Measurements from ENCODE around the gene DOK3.

The DOK3 gene

GRCh38 chr5:177529247-177530203 lies 19.9 kb upstream of the DOK3 start:
- TF ChIP-seq, protein P1, sequence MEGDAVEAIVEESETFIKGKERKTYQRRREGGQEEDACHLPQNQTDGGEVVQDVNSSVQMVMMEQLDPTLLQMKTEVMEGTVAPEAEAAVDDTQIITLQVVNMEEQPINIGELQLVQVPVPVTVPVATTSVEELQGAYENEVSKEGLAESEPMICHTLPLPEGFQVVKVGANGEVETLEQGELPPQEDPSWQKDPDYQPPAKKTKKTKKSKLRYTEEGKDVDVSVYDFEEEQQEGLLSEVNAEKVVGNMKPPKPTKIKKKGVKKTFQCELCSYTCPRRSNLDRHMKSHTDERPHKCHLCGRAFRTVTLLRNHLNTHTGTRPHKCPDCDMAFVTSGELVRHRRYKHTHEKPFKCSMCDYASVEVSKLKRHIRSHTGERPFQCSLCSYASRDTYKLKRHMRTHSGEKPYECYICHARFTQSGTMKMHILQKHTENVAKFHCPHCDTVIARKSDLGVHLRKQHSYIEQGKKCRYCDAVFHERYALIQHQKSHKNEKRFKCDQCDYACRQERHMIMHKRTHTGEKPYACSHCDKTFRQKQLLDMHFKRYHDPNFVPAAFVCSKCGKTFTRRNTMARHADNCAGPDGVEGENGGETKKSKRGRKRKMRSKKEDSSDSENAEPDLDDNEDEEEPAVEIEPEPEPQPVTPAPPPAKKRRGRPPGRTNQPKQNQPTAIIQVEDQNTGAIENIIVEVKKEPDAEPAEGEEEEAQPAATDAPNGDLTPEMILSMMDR (IDR thresholded peaks at IDR 0.05; ENCODE audit: borderline replicate concordance, control extremely low read depth, extremely low read depth, insufficient read depth, missing control alignments) = no peak
- in situ Hi-C loops (cut with MboI; ENCODE audit: low sequenced_read_pairs, unreplicated experiment) = no loop called here
- DNase-seq (ENCODE audit: low spot score) = no peak

- in situ Hi-C loops (cut with MboI; ENCODE audit: low sequenced_read_pairs, unreplicated experiment) = no loop called here
- TF ChIP-seq, protein P1 (IDR thresholded peaks at IDR 0.05; ENCODE audit: borderline replicate concordance, control extremely low read depth, extremely low read depth, insufficient read depth, missing control alignments) = no peak
- no peak for DNase-seq (ENCODE audit: low spot score)
Measured at GRCh38 chr5:177528631-177529030, 19.0 kb upstream of the DOK3 start.

- no peak for DNase-seq (ENCODE audit: low spot score)
- in situ Hi-C loops (cut with MboI; ENCODE audit: low sequenced_read_pairs, unreplicated experiment) = no loop called here
- TF ChIP-seq, protein P1 (IDR thresholded peaks at IDR 0.05; ENCODE audit: borderline replicate concordance, control extremely low read depth, extremely low read depth, insufficient read depth, missing control alignments) = no peak
Measured at GRCh38 chr5:177527595-177527994, 18.0 kb upstream of the DOK3 start.

GRCh38 chr5:177526791-177527190 lies 17.2 kb upstream of the DOK3 start:
- DNase-seq (ENCODE audit: low spot score) = no peak
- TF ChIP-seq, protein P1 (IDR thresholded peaks at IDR 0.05; ENCODE audit: borderline replicate concordance, control extremely low read depth, extremely low read depth, insufficient read depth, missing control alignments) = no peak
- in situ Hi-C loops (cut with MboI; ENCODE audit: low sequenced_read_pairs, unreplicated experiment) = no loop called here

DNA sequence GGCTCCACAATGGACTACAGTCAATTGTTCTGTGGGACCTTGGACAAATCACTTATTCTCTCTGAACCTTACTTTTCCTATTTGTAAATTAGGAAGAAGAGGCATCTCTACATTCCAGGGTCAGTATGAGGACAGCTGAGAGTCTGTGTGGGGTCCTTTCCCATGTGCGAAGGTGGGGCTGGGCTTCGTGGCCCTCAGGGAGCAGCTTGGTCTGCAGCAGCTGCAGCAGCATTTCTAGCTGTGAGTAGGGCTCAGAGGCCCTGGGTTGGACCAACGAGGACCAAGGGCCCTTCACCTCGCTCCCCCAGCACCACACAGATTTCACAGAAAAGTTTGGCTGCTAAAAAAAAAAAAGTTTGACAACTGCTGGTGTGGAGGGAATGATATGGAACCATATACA lies 16.6 kb upstream of the DOK3 start:
- TF ChIP-seq, protein P1 (IDR thresholded peaks at IDR 0.05; ENCODE audit: borderline replicate concordance, control extremely low read depth, extremely low read depth, insufficient read depth, missing control alignments) = no peak
- in situ Hi-C loops (cut with MboI; ENCODE audit: low sequenced_read_pairs, unreplicated experiment) = no loop called here
- no peak for DNase-seq (ENCODE audit: low spot score)

DNA sequence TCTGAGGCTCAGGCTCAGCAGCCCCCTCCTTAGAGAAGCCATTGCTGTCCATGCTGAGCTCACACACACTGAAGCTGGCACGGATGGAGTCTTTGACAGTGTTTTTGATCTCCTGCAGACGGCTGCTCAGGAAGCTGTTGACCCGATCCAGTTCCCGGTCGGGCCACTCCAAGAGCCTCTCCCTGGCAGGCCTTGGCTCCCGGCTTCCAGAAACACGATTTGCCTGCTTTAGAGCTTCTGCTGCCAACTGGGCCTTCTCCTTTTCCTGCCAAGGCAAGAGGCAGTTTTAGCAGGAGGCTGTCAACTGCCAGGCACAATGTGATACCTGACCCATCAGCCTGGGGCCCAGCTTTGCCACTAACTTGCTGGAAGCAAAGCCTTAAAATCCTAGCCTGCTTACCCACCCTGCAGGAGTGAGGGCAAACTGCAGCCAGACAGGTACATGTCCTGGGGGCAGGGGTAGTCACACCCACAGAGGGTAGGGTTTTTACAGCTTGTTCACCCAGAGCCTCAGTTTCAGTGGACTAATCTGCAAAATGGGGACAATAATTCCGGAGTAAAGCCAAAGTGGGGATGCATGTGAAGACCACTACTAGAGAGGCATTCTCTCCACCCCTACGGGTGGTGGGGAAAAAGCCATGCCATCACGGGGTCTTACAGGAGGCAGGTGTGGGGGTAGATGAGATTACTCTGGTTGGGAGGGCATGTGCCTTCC lies 15.5 kb upstream of the DOK3 start:
- DNase-seq (ENCODE audit: low spot score) = no peak
- in situ Hi-C loops (cut with MboI; ENCODE audit: low sequenced_read_pairs, unreplicated experiment) = no loop called here
- TF ChIP-seq, protein P1 (IDR thresholded peaks at IDR 0.05; ENCODE audit: borderline replicate concordance, control extremely low read depth, extremely low read depth, insufficient read depth, missing control alignments) = no peak

All from GM13976 (cell line).